Neural cell (in vitro differentiated cells): ENCODE results near the gene NCLN.

Experiments
- CTCF ChIP-seq: fragments of 450-650 bp; IDR thresholded peaks from 2 replicates; pipeline ENCODE4 v1.5.1; 2014; ENCODE audit warnings: antibody characterized with exemption, mild to moderate bottlenecking, moderate library complexity; ENCODE audit not compliant: poor library complexity, severe bottlenecking
- EP300 ChIP-seq: fragments of 450-650 bp; conservative IDR thresholded peaks from 2 replicates; pipeline ENCODE4 v1.6.1; 2014; ENCODE audit warnings: antibody characterized with exemption, mild to moderate bottlenecking, moderate library complexity; ENCODE audit not compliant: poor library complexity, severe bottlenecking
- EZH2 ChIP-seq: fragments of 200-600, 300-800 bp; shearing (Covaris generic), sonication (generic); IDR thresholded peaks from 2 replicates; pipeline ENCODE4 v1.6.1; 2014; ENCODE audit warnings: antibody characterized with exemption, low read length, borderline replicate concordance, mild to moderate bottlenecking; ENCODE audit not compliant: insufficient read depth, poor library complexity, severe bottlenecking
- MXI1 ChIP-seq: fragments of 450-650 bp; conservative IDR thresholded peaks from 2 replicates; pipeline ENCODE4 v1.6.1; 2014; ENCODE audit warnings: antibody characterized with exemption, mild to moderate bottlenecking; ENCODE audit not compliant: poor library complexity, severe bottlenecking
- POLR2AphosphoS5 ChIP-seq: IDR thresholded peaks from 2 replicates; pipeline ENCODE4 v1.6.1; 2012
- RAD21 ChIP-seq: fragments of 450-650 bp; conservative IDR thresholded peaks from 2 replicates; pipeline ENCODE4 v1.6.1; 2014; ENCODE audit warnings: antibody characterized with exemption, mild to moderate bottlenecking, moderate library complexity
- SMC3 ChIP-seq: fragments of 450-650 bp; conservative IDR thresholded peaks from 2 replicates; pipeline ENCODE4 v1.6.1; 2014; ENCODE audit warnings: antibody characterized with exemption, mild to moderate bottlenecking, moderate library complexity; ENCODE audit not compliant: poor library complexity
- TF ChIP-seq, protein P1 (sequence below): IDR thresholded peaks from 2 replicates; pipeline ENCODE4 v1.6.1; 2012; ENCODE audit warnings: borderline replicate concordance

GRCh38 chr19:3151563-3152418 lies 33.9 kb upstream of the NCLN start:
- TF ChIP-seq CTCF (no peak), EP300 (no peak), EZH2 (no peak), POLR2AphosphoS5 (no peak), MXI1 (no peak), RAD21 (no peak), SMC3 (no peak)
- TF ChIP-seq, protein P1, sequence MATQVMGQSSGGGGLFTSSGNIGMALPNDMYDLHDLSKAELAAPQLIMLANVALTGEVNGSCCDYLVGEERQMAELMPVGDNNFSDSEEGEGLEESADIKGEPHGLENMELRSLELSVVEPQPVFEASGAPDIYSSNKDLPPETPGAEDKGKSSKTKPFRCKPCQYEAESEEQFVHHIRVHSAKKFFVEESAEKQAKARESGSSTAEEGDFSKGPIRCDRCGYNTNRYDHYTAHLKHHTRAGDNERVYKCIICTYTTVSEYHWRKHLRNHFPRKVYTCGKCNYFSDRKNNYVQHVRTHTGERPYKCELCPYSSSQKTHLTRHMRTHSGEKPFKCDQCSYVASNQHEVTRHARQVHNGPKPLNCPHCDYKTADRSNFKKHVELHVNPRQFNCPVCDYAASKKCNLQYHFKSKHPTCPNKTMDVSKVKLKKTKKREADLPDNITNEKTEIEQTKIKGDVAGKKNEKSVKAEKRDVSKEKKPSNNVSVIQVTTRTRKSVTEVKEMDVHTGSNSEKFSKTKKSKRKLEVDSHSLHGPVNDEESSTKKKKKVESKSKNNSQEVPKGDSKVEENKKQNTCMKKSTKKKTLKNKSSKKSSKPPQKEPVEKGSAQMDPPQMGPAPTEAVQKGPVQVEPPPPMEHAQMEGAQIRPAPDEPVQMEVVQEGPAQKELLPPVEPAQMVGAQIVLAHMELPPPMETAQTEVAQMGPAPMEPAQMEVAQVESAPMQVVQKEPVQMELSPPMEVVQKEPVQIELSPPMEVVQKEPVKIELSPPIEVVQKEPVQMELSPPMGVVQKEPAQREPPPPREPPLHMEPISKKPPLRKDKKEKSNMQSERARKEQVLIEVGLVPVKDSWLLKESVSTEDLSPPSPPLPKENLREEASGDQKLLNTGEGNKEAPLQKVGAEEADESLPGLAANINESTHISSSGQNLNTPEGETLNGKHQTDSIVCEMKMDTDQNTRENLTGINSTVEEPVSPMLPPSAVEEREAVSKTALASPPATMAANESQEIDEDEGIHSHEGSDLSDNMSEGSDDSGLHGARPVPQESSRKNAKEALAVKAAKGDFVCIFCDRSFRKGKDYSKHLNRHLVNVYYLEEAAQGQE = no peak
